ENCODE measurements around the gene APOA1. TPM values are rescaled to one million over a fixed set of nuclear protein-coding genes. Genes with fewer than 3 reads are reported as not detected.
A peak's percentile ranks its signal among the peaks of the same experiment; 100 is the strongest.

The APOA1 gene
- total and polyA plus RNA-seq, 2 of the 4 experiments (the other 2 are of a cell fraction), result 0.18 to 0.89 TPM

DNA sequence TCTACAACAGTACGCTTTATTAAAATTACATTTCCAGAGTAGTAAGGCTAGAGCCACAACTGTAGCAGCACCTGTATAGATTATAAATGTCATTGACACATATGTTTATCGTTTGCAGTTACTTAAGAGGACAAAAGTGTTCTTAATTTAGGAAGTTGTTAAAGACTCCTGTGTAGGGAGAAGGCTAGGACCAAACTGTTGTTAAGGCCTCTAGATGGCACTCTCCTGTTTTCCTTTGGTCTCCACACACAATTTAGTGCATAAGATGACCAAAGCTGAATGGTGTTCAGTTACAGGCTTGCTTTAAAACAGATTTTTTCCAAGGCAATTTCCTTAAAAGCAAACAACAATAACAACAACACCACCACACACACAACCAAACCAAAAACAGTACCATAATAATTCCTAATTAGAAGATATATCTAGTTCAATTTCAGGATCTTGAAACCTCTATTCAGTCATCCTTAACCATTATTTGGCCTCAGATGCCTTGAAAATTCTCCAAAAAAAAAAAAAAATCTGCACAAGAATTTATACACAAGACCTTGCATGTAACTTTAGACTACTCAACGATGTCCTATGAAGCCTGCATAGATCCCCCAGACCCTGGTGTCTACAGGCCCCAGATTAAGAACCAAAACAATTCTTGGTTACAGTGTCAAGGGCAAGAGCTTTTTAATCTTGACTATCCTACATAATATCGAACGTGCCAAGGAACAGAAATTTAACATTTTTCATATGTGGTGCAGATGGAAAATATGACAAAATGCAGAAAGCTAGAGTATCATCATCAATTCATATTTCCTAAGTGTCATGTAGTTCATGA lies 42.6 kb upstream of the APOA1 start:
- Histone ChIP-seq H2AFZ (replicated peaks; ENCODE audit: low read length, poor library complexity) (no peak overlapping the region), H2BK5ac (ENCODE audit: low read depth, low read length, poor library complexity, severe bottlenecking) (no peak overlapping the region), H3K14ac (replicated peaks; ENCODE audit: low read depth, low read length) (no peak overlapping the region), H3K4me1 (ENCODE audit: control insufficient read depth, insufficient read depth, low read length) (peaks cover 7% of the 10 kb centered on the region), H4K20me1 (ENCODE audit: insufficient read depth, low read length) (peaks cover 3% of the 10 kb centered on the region; the same call in 1 of the 2 replicates), H3K4ac (ENCODE audit: low read depth, low read length) (no peak overlapping the region), H3K27ac (ENCODE audit: insufficient read depth, low read length) (no peak overlapping the region), H2BK120ac (ENCODE audit: low read depth, low read length) (no peak overlapping the region), H3K23ac (ENCODE audit: low read depth, low read length) (no peak overlapping the region), H3K9me1 (ENCODE audit: insufficient read depth, low read length) (peaks cover 5% of the 10 kb centered on the region), H2AK5ac (ENCODE audit: low read depth, low read length) (no peak overlapping the region), H3K18ac (ENCODE audit: low read depth, low read length) (no peak overlapping the region), H3K56ac (ENCODE audit: extremely low read depth, insufficient read depth, low read length) (no peak overlapping the region), H2AK9ac (replicated peaks; ENCODE audit: low read depth, low read length, poor library complexity) (no peak overlapping the region), H4K91ac (ENCODE audit: insufficient read depth, low read depth, low read length) (no peak overlapping the region), H4K5ac (ENCODE audit: low read depth, low read length) (no peak overlapping the region), H3K4me3 (ENCODE audit: insufficient read depth, low read depth, low read length) (no peak overlapping the region), H3K9me3 (ENCODE audit: control insufficient read depth, insufficient read depth, low read length) (no peaks in the 10 kb centered on the region), H2BK15ac (ENCODE audit: low read depth, low read length) (no peak overlapping the region), H3K79me1 (ENCODE audit: low read depth in 1 of 2, low read length in 2 of 2) (peaks cover 2 to 6% of the 10 kb centered on the region in 2 experiments; a peak in 2 of 4 replicates), H3K4me2 (ENCODE audit: low read depth, low read length) (no peak overlapping the region), H3K36me3 (ENCODE audit: control insufficient read depth, insufficient read depth, low read length) (peaks cover 12% of the 10 kb centered on the region), H2BK20ac (ENCODE audit: low read depth, low read length) (no peak overlapping the region), H3K27me3 (ENCODE audit: control insufficient read depth, insufficient read depth, low read length) (no peaks in the 10 kb centered on the region), H4K8ac (ENCODE audit: low read depth in 2 of 2, low read length in 2 of 2) (no peak overlapping the region), H3K9ac (ENCODE audit: low read depth, low read length) (no peak overlapping the region)
- no CpG with 5 or more reads among the region's 5 CpGs for WGBS, 2 experiments (ENCODE audit: extremely low coverage in 2 of 2, insufficient read length in 1 of 2)
- ChIA-PET CTCF (interaction anchor here (0.6 to 2.9 kb wide), 14 partner anchors 8 to 228 kb away, joined by 3 to 22 read pairs (median 4); partner anchors contain the start of genes APOA5 and SIK3), POLR2A (ENCODE audit: unreplicated experiment) (no interaction called here)
- dilution Hi-C loops (cut with HindIII; ENCODE audit: low sequenced_read_pairs, unreplicated experiment), result no loop called here
- BruUV-seq (replicated peaks), result no TSS peak
- intact Hi-C loops (cut with micrococcal nuclease), result loop anchor here (1.0 kb wide), 2 partner anchors 218 to 226 kb away; partner anchors contain the start of gene SIK3
- TF ChIP-seq MAZ (IDR thresholded peaks at IDR 0.05; ENCODE audit: borderline replicate concordance, low read depth, low read length) (no peak), MXI1 (IDR thresholded peaks at IDR 0.05; ENCODE audit: borderline replicate concordance, low read depth, low read length) (no peak), CEBPB (IDR thresholded peaks at IDR 0.05; ENCODE audit: low read depth, low read length) (no peak), POLR2A (IDR thresholded peaks at IDR 0.05; ENCODE audit: low read depth, low read length) (no peak), BHLHE40 (IDR thresholded peaks at IDR 0.05; ENCODE audit: low read depth, low read length) (no peak), RAD21 (IDR thresholded peaks at IDR 0.05; ENCODE audit: low read length) (peak; percentile 89), SMC3 (IDR thresholded peaks at IDR 0.05; ENCODE audit: low read depth, low read length) (peak; percentile 88), NFE2L2 (IDR thresholded peaks at IDR 0.05; ENCODE audit: low read depth, low read length) (no peak)
- TF ChIP-seq, protein P1, sequence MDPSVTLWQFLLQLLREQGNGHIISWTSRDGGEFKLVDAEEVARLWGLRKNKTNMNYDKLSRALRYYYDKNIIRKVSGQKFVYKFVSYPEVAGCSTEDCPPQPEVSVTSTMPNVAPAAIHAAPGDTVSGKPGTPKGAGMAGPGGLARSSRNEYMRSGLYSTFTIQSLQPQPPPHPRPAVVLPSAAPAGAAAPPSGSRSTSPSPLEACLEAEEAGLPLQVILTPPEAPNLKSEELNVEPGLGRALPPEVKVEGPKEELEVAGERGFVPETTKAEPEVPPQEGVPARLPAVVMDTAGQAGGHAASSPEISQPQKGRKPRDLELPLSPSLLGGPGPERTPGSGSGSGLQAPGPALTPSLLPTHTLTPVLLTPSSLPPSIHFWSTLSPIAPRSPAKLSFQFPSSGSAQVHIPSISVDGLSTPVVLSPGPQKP (IDR thresholded peaks at IDR 0.05; ENCODE audit: borderline replicate concordance, low read depth, low read length), result no peak
- TF ChIP-seq, protein P2, sequence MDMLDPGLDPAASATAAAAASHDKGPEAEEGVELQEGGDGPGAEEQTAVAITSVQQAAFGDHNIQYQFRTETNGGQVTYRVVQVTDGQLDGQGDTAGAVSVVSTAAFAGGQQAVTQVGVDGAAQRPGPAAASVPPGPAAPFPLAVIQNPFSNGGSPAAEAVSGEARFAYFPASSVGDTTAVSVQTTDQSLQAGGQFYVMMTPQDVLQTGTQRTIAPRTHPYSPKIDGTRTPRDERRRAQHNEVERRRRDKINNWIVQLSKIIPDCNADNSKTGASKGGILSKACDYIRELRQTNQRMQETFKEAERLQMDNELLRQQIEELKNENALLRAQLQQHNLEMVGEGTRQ (IDR thresholded peaks at IDR 0.05; ENCODE audit: low read depth, low read length), result no peak
- TF ChIP-seq, protein P3, sequence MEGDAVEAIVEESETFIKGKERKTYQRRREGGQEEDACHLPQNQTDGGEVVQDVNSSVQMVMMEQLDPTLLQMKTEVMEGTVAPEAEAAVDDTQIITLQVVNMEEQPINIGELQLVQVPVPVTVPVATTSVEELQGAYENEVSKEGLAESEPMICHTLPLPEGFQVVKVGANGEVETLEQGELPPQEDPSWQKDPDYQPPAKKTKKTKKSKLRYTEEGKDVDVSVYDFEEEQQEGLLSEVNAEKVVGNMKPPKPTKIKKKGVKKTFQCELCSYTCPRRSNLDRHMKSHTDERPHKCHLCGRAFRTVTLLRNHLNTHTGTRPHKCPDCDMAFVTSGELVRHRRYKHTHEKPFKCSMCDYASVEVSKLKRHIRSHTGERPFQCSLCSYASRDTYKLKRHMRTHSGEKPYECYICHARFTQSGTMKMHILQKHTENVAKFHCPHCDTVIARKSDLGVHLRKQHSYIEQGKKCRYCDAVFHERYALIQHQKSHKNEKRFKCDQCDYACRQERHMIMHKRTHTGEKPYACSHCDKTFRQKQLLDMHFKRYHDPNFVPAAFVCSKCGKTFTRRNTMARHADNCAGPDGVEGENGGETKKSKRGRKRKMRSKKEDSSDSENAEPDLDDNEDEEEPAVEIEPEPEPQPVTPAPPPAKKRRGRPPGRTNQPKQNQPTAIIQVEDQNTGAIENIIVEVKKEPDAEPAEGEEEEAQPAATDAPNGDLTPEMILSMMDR (conservative IDR thresholded peaks at IDR 0.05; ENCODE audit: low read depth, low read length), result peak; percentile 79
- in situ Hi-C loops (cut with MboI; ENCODE audit: low sequenced_read_pairs), result loop anchor here (5.0 to 10.0 kb wide), 2 partner anchors 222 to 345 kb away; no protein-coding TSS in a partner anchor
- peak; percentile 93 for ATAC-seq (ENCODE audit: low read depth)
- peak; percentile 85 for DNase-seq

Measured in IMR-90 (cell line).